ENCODE measurements around the gene OPTN. TPM values are rescaled to one million over a fixed set of nuclear protein-coding genes. Genes with fewer than 3 reads are reported as not detected.
"Not testable (repeated sequence)": the region's sequence is repeated elsewhere in the genome, so short reads cannot be mapped to it uniquely, and the experiment has no call there.

Gene OPTN
- total RNA-seq, 3 donors from 2014 or later (not counting 1 experiment from before 2014, with no cell fraction given), result 140 to 177 (median 161) TPM

DNA sequence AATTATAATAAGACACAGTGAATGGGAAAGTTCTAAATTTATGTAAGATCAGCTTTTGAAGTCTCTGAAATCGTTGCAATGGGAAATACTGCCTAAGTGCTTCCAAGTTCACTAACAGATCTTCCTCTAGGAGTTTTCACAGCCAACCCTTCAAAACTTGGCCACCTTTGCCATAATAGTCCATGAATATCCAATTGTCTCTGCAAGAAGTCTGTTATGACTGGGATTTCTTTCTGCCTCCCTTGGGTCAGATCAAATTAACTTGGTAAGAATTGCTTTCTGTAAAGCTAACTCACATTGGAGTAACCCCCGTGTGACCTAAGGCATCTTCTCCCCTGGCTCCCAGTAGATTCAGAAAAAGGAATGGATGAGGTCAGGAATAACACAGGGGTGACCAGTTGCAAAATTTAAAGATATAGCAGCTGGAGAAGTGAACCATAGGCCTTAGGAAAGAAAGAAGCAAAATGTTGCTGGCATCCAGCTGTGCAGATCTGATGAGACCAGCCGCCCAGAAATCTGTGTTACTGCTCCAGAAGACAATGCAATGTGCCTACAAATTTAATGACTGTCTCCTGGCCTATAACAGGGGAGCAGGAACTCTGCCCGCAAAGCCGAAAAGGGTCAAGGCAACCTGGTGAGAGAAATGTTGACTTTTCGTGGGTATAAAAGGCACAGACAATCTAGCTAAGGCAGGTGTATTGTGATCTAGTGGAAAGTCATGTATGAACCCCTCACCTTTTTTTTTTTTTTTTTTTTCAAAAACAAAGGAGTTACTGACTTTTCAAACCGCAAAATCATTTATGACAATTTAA is 7.5 kb upstream of the OPTN start:
- TF ChIP-seq, protein P1, sequence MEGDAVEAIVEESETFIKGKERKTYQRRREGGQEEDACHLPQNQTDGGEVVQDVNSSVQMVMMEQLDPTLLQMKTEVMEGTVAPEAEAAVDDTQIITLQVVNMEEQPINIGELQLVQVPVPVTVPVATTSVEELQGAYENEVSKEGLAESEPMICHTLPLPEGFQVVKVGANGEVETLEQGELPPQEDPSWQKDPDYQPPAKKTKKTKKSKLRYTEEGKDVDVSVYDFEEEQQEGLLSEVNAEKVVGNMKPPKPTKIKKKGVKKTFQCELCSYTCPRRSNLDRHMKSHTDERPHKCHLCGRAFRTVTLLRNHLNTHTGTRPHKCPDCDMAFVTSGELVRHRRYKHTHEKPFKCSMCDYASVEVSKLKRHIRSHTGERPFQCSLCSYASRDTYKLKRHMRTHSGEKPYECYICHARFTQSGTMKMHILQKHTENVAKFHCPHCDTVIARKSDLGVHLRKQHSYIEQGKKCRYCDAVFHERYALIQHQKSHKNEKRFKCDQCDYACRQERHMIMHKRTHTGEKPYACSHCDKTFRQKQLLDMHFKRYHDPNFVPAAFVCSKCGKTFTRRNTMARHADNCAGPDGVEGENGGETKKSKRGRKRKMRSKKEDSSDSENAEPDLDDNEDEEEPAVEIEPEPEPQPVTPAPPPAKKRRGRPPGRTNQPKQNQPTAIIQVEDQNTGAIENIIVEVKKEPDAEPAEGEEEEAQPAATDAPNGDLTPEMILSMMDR (IDR thresholded peaks at IDR 0.05), result no peak
- ATAC-seq (no peak), DNase-seq (no peak)
- H3K9me3 Mint-ChIP-seq, result no peaks in the 10 kb centered on the region
- Histone ChIP-seq H3K27ac (ENCODE audit: low read length) (no peak overlapping the region), H3K36me3 (ENCODE audit: control insufficient read depth, insufficient read depth, low read length) (no peaks in the 10 kb centered on the region), H3K4me3 (ENCODE audit: low read length) (no peak overlapping the region), H3K4me1 (ENCODE audit: control insufficient read depth, insufficient read depth, low read length) (no peaks in the 10 kb centered on the region), H3K27me3 (ENCODE audit: control insufficient read depth, insufficient read depth, low read length) (no peaks in the 10 kb centered on the region), H3K9me3 (ENCODE audit: control insufficient read depth, insufficient read depth, low read length) (no peaks in the 10 kb centered on the region)
- intact Hi-C loops (cut with micrococcal nuclease), result no loop called here
- no peaks in the 10 kb centered on the region for H3K36me3 Mint-ChIP-seq
- H3K27ac Mint-ChIP-seq, result no peak overlapping the region
- H3K4me3 Mint-ChIP-seq, result no peak overlapping the region
- H3K27me3 Mint-ChIP-seq (ENCODE audit: low read depth in 2 of 2), result peaks cover 6 to 7% of the 10 kb centered on the region in 2 donors
- WGBS (ENCODE audit: insufficient coverage), result 92% methylated on average over 6 of the region's 7 CpGs
- no peaks in the 10 kb centered on the region for H3K4me1 Mint-ChIP-seq

DNA sequence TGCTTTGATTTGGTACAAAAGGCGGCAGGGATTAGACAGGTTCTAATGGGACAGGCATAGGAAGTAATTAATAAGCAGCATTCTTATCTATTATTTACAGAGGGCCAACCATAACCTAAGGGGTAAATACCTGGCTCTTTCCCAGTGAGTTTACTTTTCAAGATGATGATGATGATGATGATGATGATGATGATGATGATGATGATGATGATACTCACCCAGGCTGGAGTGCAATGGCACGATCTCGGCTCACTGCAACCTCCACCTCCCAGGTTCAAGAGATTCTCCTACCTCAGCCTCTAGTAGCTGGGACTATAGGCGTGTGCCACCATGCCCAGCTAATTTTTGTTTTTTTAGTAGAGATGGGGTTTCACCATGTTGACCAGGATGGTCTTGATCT is 5.9 kb upstream of the OPTN start:
- H3K4me1 ChIP-seq (ENCODE audit: control insufficient read depth, insufficient read depth, low read length); H3K4me3 Mint-ChIP-seq; DNase-seq; H3K36me3 Mint-ChIP-seq; H3K9me3 ChIP-seq (ENCODE audit: control insufficient read depth, insufficient read depth, low read length); H3K27ac ChIP-seq (ENCODE audit: low read length); H3K27ac Mint-ChIP-seq; H3K4me3 ChIP-seq (ENCODE audit: low read length); H3K27me3 ChIP-seq (ENCODE audit: control insufficient read depth, insufficient read depth, low read length); H3K4me1 Mint-ChIP-seq; H3K27me3 Mint-ChIP-seq (ENCODE audit: low read depth in 2 of 2); intact Hi-C loops (cut with micrococcal nuclease); H3K36me3 ChIP-seq (ENCODE audit: control insufficient read depth, insufficient read depth, low read length); ATAC-seq; H3K9me3 Mint-ChIP-seq: not testable (repeated sequence)
- 100% methylated on average over 2 of the region's 4 CpGs for WGBS (ENCODE audit: insufficient coverage)

DNA sequence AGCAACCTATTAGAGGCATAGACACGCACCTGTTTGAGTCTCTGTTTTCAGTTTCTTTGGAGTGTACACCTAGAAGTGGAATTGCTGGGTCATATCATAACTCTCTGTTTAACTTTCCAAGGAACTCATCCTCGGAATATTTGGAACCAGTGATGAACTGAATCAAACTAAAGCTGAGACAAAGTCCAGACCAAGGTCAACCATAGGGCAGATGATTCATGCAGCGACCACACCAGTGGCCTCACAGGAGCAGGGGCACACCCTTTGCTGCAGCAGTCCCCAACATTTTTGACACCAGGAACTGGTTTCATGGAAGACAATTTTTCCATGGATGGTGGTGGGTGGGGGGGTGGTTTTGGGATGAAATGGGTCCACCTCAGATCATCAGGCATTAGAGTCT is 4.9 kb upstream of the OPTN start:
- WGBS (ENCODE audit: insufficient coverage), result 96% methylated on average over 3 of the region's 3 CpGs
- H3K4me1 ChIP-seq (ENCODE audit: control insufficient read depth, insufficient read depth, low read length), result peaks cover 10% of the 10 kb centered on the region
- no peak for DNase-seq
- TF ChIP-seq, protein P1 (IDR thresholded peaks at IDR 0.05), result no peak
- ATAC-seq, result no peak
- H3K27me3 Mint-ChIP-seq (ENCODE audit: low read depth in 2 of 2), result peaks cover 0 to 2% of the 10 kb centered on the region in 2 donors
- H3K36me3 Mint-ChIP-seq, result no peaks in the 10 kb centered on the region
- intact Hi-C loops (cut with micrococcal nuclease), result loop anchor here (5.0 kb wide), 1 partner anchor 67 kb away; the partner anchor contains the start of gene MCM10
- no peaks in the 10 kb centered on the region for H3K9me3 ChIP-seq (ENCODE audit: control insufficient read depth, insufficient read depth, low read length)
- H3K9me3 Mint-ChIP-seq, result no peaks in the 10 kb centered on the region
- H3K27me3 ChIP-seq (ENCODE audit: control insufficient read depth, insufficient read depth, low read length), result no peaks in the 10 kb centered on the region
- no peak overlapping the region for H3K27ac ChIP-seq (ENCODE audit: low read length)
- H3K4me1 Mint-ChIP-seq, result peaks cover 8 to 11% of the 10 kb centered on the region in 2 donors
- H3K4me3 ChIP-seq (ENCODE audit: low read length), result no peak overlapping the region
- H3K4me3 Mint-ChIP-seq, result no peak overlapping the region
- H3K27ac Mint-ChIP-seq, result no peak overlapping the region
- H3K36me3 ChIP-seq (ENCODE audit: control insufficient read depth, insufficient read depth, low read length), result no peaks in the 10 kb centered on the region

- Mint-ChIP-seq H3K27me3 (ENCODE audit: low read depth in 2 of 2) (no peaks in the 10 kb centered on the region), H3K4me1 (peaks cover 13 to 16% of the 10 kb centered on the region in 2 donors), H3K36me3 (no peaks in the 10 kb centered on the region), H3K9me3 (no peaks in the 10 kb centered on the region), H3K4me3 (no peak overlapping the region), H3K27ac (no peak overlapping the region)
- WGBS (ENCODE audit: insufficient coverage), result 100% methylated on average over 2 of the region's 2 CpGs
- ATAC-seq (no peak), DNase-seq (no peak)
- TF ChIP-seq, protein P1 (IDR thresholded peaks at IDR 0.05), result no peak
- intact Hi-C loops (cut with micrococcal nuclease), result loop anchor here (5.0 kb wide), 1 partner anchor 66 kb away; the partner anchor contains the start of gene MCM10
- peaks cover 12% of the 10 kb centered on the region for H3K4me1 ChIP-seq (ENCODE audit: control insufficient read depth, insufficient read depth, low read length)
- no peaks in the 10 kb centered on the region for H3K27me3 ChIP-seq (ENCODE audit: control insufficient read depth, insufficient read depth, low read length)
- no peaks in the 10 kb centered on the region for H3K36me3 ChIP-seq (ENCODE audit: control insufficient read depth, insufficient read depth, low read length)
- H3K4me3 ChIP-seq (ENCODE audit: low read length), result no peak overlapping the region
- no peaks in the 10 kb centered on the region for H3K9me3 ChIP-seq (ENCODE audit: control insufficient read depth, insufficient read depth, low read length)
- H3K27ac ChIP-seq (ENCODE audit: low read length), result no peak overlapping the region
Measured at GRCh38 chr10:13095929-13096328, 4.0 kb upstream of the OPTN start.

Data from natural killer cell (primary cell).